Measurements from ENCODE around the gene PCIF1. TPM values are rescaled to one million over a fixed set of nuclear protein-coding genes. Genes with fewer than 3 reads are reported as not detected.

The PCIF1 gene
- total RNA-seq, 1 experiment from 2014 or later: 26.8 TPM

DNA sequence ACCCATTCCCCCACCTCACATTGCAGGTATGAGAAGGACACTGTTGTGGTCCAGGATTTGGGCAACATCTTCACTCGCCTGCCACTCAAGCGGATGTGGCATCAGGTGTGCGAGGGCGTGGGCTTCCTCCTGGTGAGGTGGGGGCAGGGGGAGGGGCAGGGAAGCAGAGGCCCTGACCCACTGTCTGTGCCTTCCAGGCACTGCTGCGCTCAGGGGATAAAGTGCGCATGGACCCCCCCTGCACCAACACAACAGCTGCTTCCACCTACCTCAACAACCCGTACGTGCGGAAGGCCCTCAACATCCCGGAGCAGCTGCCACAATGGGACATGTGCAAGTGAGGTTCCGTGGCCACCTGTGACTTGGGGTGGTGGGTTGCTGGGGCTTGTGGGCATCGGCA is 39.7 kb upstream of the PCIF1 start:
- Histone ChIP-seq H3K4me2 (ENCODE audit: insufficient read depth, insufficient read length, low read length) (no peak overlapping the region), H4K91ac (ENCODE audit: insufficient read length, low read depth, low read length) (no peak overlapping the region), H2BK12ac (ENCODE audit: insufficient read length, low read depth, low read length) (no peak overlapping the region), H3K9ac (ENCODE audit: extremely low read depth, insufficient read length, low read length) (no peak overlapping the region), H2BK20ac (ENCODE audit: low read depth, low read length, poor library complexity, severe bottlenecking) (no peak overlapping the region), H3K4ac (ENCODE audit: low read depth, low read length) (no peak overlapping the region), H4K8ac (replicated peaks; ENCODE audit: insufficient read length, low read depth, low read length) (no peak overlapping the region), H2BK5ac (ENCODE audit: insufficient read length, low read length) (no peak overlapping the region), H3K79me1 (ENCODE audit: insufficient read depth, low read depth, low read length, poor library complexity, severe bottlenecking) (no peaks in the 10 kb centered on the region), H3K27ac (ENCODE audit: insufficient read length, low read depth, low read length) (no peak overlapping the region), H3K79me2 (ENCODE audit: insufficient read depth, low read length) (no peaks in the 10 kb centered on the region), H3K27me3 (ENCODE audit: insufficient read depth, low read length) (no peaks in the 10 kb centered on the region), H3K23me2 (ENCODE audit: insufficient read length, low read depth, low read length, poor library complexity, severe bottlenecking) (peaks cover 13% of the 10 kb centered on the region), H3K9me3 (ENCODE audit: control insufficient read depth, low read depth, low read length) (no peaks in the 10 kb centered on the region), H3K23ac (ENCODE audit: insufficient read length, low read depth, low read length) (no peak overlapping the region), H3K56ac (ENCODE audit: insufficient read length, low read depth, low read length) (no peak overlapping the region), H3K4me1 (ENCODE audit: insufficient read depth, low read length) (no peaks in the 10 kb centered on the region), H3T11ph (ENCODE audit: low read length) (no peak overlapping the region), H2BK120ac (ENCODE audit: low read depth, low read length, poor library complexity, severe bottlenecking) (no peak overlapping the region), H3K14ac (ENCODE audit: insufficient read depth, low read length) (no peak overlapping the region), H3K18ac (ENCODE audit: insufficient read length, low read depth, low read length) (no peak overlapping the region), H4K20me1 (ENCODE audit: control insufficient read depth, insufficient read depth, insufficient read length) (no peaks in the 10 kb centered on the region), H2BK15ac (ENCODE audit: low read depth, low read length) (no peak overlapping the region), H2AK5ac (ENCODE audit: insufficient read length, low read length) (no peak overlapping the region), H2AFZ (ENCODE audit: low read length) (no peak overlapping the region), H4K5ac (ENCODE audit: insufficient read length, low read depth, low read length) (no peak overlapping the region)
- Mint-ChIP-seq H3K4me3 (no peak overlapping the region), H3K27ac (no peak overlapping the region), H3K36me3 (ENCODE audit: insufficient read depth in 1 of 3, low read depth in 3 of 3) (peaks cover 18 to 47% (median 42%) of the 10 kb centered on the region in 3 experiments), H3K4me1 (peaks cover 5 to 10% of the 10 kb centered on the region in 2 experiments; a peak in 3 of 4 replicates), H3K27me3 (ENCODE audit: low read depth) (no peaks in the 10 kb centered on the region; the same call in 1 of the 2 replicates), H3K9me3 (no peaks in the 10 kb centered on the region)
- WGBS (ENCODE audit: extremely low coverage, insufficient read length, low lambda C conversion rate): no CpG with 5 or more reads among the region's 12 CpGs
- no peak for DNase-seq
- TF ChIP-seq, protein P1, sequence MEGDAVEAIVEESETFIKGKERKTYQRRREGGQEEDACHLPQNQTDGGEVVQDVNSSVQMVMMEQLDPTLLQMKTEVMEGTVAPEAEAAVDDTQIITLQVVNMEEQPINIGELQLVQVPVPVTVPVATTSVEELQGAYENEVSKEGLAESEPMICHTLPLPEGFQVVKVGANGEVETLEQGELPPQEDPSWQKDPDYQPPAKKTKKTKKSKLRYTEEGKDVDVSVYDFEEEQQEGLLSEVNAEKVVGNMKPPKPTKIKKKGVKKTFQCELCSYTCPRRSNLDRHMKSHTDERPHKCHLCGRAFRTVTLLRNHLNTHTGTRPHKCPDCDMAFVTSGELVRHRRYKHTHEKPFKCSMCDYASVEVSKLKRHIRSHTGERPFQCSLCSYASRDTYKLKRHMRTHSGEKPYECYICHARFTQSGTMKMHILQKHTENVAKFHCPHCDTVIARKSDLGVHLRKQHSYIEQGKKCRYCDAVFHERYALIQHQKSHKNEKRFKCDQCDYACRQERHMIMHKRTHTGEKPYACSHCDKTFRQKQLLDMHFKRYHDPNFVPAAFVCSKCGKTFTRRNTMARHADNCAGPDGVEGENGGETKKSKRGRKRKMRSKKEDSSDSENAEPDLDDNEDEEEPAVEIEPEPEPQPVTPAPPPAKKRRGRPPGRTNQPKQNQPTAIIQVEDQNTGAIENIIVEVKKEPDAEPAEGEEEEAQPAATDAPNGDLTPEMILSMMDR (conservative IDR thresholded peaks at IDR 0.05): no peak
